K562 (cell line): ENCODE results near the gene CFAP92. TPM values are rescaled to one million over a fixed set of nuclear protein-coding genes. Genes with fewer than 3 reads are reported as not detected.

ENCODE experiments used
- ARID2 ChIP-seq: fragments of 450-650 bp; IDR thresholded peaks from 2 replicates; pipeline ENCODE4 v1.6.1; 2017; ENCODE audit warnings: antibody characterized with exemption, mild to moderate bottlenecking
- BRF1 ChIP-seq: IDR thresholded peaks from 3 replicates; pipeline ENCODE4 v1.6.1; 2011; ENCODE audit warnings: borderline replicate concordance, mild to moderate bottlenecking; ENCODE audit not compliant: insufficient read length; ENCODE audit errors: extremely low read depth
- BRF2 ChIP-seq: IDR thresholded peaks from 3 replicates; pipeline ENCODE4 v1.6.1; 2011; ENCODE audit warnings: borderline replicate concordance, mild to moderate bottlenecking; ENCODE audit not compliant: insufficient read length, insufficient read depth
- CAMTA2 ChIP-seq: fragments of 250-450 bp; sonication (Bioruptor Pico); conservative IDR thresholded peaks from 2 replicates; pipeline ENCODE4 v1.5.1; 2022
- COPS2 ChIP-seq: fragments of 450-650 bp; conservative IDR thresholded peaks from 2 replicates; pipeline ENCODE4 v1.6.1; 2016; ENCODE audit warnings: mild to moderate bottlenecking, moderate library complexity
- ESRRA ChIP-seq: fragments of 450-650 bp; IDR thresholded peaks from 2 replicates; pipeline ENCODE4 v1.6.1; 2014; ENCODE audit warnings: low read depth, mild to moderate bottlenecking, moderate library complexity, borderline replicate concordance
- EZH2 ChIP-seq: IDR thresholded peaks from 2 replicates; pipeline ENCODE4 v1.6.1; 2012; ENCODE audit warnings: low read depth, mild to moderate bottlenecking, inconsistent platforms, low read length, borderline replicate concordance
- FOXJ3 ChIP-seq: sonication (generic); formaldehyde crosslinking; IDR thresholded peaks from 2 replicates; pipeline ENCODE4 v1.4.0; 2020; ENCODE audit warnings: mild to moderate bottlenecking, missing genetic modification reagents
- HDAC1 ChIP-seq, 2 experiments: fragments of 450-650 bp; IDR thresholded peaks; 2 replicates each; pipeline ENCODE4 v1.6.1; 2016 to 2017; ENCODE audit warnings: inconsistent platforms in 1 of 2, mild to moderate bottlenecking in 1 of 2, moderate library complexity in 1 of 2
- MCM7 ChIP-seq, 2 experiments: fragments of 450-650 bp; IDR thresholded peaks; 2 replicates each; pipeline ENCODE4 v1.6.1; 2016 to 2018
- NFATC3 ChIP-seq: fragments of 450-650 bp; IDR thresholded peaks from 2 replicates; pipeline ENCODE4 v1.6.1; 2017; ENCODE audit warnings: mild to moderate bottlenecking
- POLR2A ChIP-seq: fragments of 450-650 bp; conservative IDR thresholded peaks from 2 replicates; pipeline ENCODE4 v1.6.1; 2016
- POLR2G ChIP-seq: fragments of 200-400 bp; formaldehyde crosslinking; IDR thresholded peaks from 2 replicates; pipeline ENCODE4 v1.6.1; 2017; ENCODE audit warnings: low read depth, mild to moderate bottlenecking, antibody characterized with exemption, low read length, moderate library complexity
- RFX5 ChIP-seq: IDR thresholded peaks from 2 replicates; pipeline ENCODE4 v1.6.1; 2011; ENCODE audit warnings: low read depth, mild to moderate bottlenecking, improper control_type of control experiment, low read length
- SETDB1 ChIP-seq: IDR thresholded peaks from one replicate; pipeline ENCODE4 v1.6.1; 2012; ENCODE audit warnings: low read length, control low read depth, inconsistent platforms
- SRSF7 ChIP-seq: fragments of 200-400 bp; formaldehyde crosslinking; optimal IDR thresholded peaks from 2 replicates; pipeline ENCODE3; 2017; ENCODE audit warnings: mild to moderate bottlenecking, low read depth, low read length
- TFAM ChIP-seq: fragments of 250-450 bp; sonication (Bioruptor Pico); conservative IDR thresholded peaks from 2 replicates; pipeline ENCODE4 v1.5.0; 2021; ENCODE audit warnings: mild to moderate bottlenecking, moderate library complexity
- XRCC4 ChIP-seq: IDR thresholded peaks from one replicate; pipeline ENCODE4 v1.6.1; 2011; ENCODE audit not compliant: insufficient read depth, insufficient read length; ENCODE audit errors: extremely low read depth
- ZNF184 ChIP-seq: sonication (generic); formaldehyde crosslinking; IDR thresholded peaks from 2 replicates; pipeline ENCODE4 v1.5.0; 2020; ENCODE audit warnings: missing genetic modification reagents
- ZNF436 ChIP-seq: fragments of 250-450, 450-650 bp; sonication (Bioruptor Pico); formaldehyde crosslinking; IDR thresholded peaks from 2 replicates; pipeline ENCODE4 v1.7.0; 2020; ENCODE audit warnings: mild to moderate bottlenecking
- polyA plus RNA-seq, 8 experiments: library from polyadenylated mRNA; depleted of rRNA in 4 of 8; stranded (reverse) in 5 of 8; unstranded in 3 of 8; fragments of >200 nt; fragmentation: Nextera tagmentation in 2 of 8; fragmentation: Illumina TruSeq in 1 of 8; extraction: Ambion mirVana in 2 of 8; extraction: Trizol in 1 of 8; gene quantifications; 2 replicates each; pipeline versions ENCODE4 v1.2.1 to v1.2.3, GENCODE V29; 2011 to 2014; ENCODE audit warnings: inconsistent platforms in 1 of 8, missing spikeins in 1 of 8
- total RNA-seq, 7 experiments: library from RNA; depleted of rRNA in 6 of 7; stranded (reverse); fragments of >200 nt in 6 of 7; fragmentation: Illumina TruSeq in 2 of 7; extraction: Trizol in 2 of 7; gene quantifications; 2 replicates each; pipeline versions ENCODE4 v1.2.1 to v1.2.3, GENCODE V29; 2011 to 2021; ENCODE audit warnings: low replicate concordance in 1 of 7
- TF ChIP-seq, protein P1 (sequence below): sonication (generic); formaldehyde crosslinking; IDR thresholded peaks from 2 replicates; pipeline ENCODE4 v1.8.1; 2022; ENCODE audit warnings: missing genetic modification reagents
- TF ChIP-seq, protein P2 (sequence below), 2 experiments: fragments of 450-650 bp in 1 of 2; IDR thresholded peaks; 2 replicates each; pipeline ENCODE4 v1.6.1; 2011 to 2017; ENCODE audit warnings: low read depth in 2 of 2, antibody characterized with exemption in 1 of 2, borderline replicate concordance in 1 of 2, low read length in 1 of 2, mild to moderate bottlenecking in 1 of 2, mixed read lengths in 1 of 2; ENCODE audit not compliant: control insufficient read depth in 1 of 2
- TF ChIP-seq, protein P3 (sequence below): fragments of 250-450 bp; sonication (Bioruptor Pico); IDR thresholded peaks from 2 replicates; pipeline ENCODE4 v1.4.0; 2020; ENCODE audit warnings: mild to moderate bottlenecking

CFAP92 gene
- total and polyA plus RNA-seq, 9 of the 15 experiments (the other 6 are each of a cell fraction or from before 2014, with no cell fraction given), result 0.06 to 0.62 (median 0.36) TPM

- TF ChIP-seq, protein P1, sequence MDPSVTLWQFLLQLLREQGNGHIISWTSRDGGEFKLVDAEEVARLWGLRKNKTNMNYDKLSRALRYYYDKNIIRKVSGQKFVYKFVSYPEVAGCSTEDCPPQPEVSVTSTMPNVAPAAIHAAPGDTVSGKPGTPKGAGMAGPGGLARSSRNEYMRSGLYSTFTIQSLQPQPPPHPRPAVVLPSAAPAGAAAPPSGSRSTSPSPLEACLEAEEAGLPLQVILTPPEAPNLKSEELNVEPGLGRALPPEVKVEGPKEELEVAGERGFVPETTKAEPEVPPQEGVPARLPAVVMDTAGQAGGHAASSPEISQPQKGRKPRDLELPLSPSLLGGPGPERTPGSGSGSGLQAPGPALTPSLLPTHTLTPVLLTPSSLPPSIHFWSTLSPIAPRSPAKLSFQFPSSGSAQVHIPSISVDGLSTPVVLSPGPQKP (CRISPR knock-in tag), result no peak
- TF ChIP-seq ZNF184 (CRISPR knock-in tag) (no peak), ARID2 (no peak), ESRRA (no peak), NFATC3 (no peak), BRF1 (no peak), COPS2 (no peak), MCM7 (IDR thresholded peaks at IDR 0.05) (no peak), POLR2A (peak; percentile 54; the same call in 1 of the 2 replicates), HDAC1 (IDR thresholded peaks at IDR 0.05) (no peak), XRCC4 (no peak), SETDB1 (no peak), TFAM (CRISPR knock-in tag) (no peak), FOXJ3 (no peak), ZNF436 (no peak), SRSF7 (no peak), RFX5 (no peak), BRF2 (no peak), CAMTA2 (CRISPR knock-in tag) (no peak), EZH2 (no peak), POLR2G (no peak)
- TF ChIP-seq, protein P2, sequence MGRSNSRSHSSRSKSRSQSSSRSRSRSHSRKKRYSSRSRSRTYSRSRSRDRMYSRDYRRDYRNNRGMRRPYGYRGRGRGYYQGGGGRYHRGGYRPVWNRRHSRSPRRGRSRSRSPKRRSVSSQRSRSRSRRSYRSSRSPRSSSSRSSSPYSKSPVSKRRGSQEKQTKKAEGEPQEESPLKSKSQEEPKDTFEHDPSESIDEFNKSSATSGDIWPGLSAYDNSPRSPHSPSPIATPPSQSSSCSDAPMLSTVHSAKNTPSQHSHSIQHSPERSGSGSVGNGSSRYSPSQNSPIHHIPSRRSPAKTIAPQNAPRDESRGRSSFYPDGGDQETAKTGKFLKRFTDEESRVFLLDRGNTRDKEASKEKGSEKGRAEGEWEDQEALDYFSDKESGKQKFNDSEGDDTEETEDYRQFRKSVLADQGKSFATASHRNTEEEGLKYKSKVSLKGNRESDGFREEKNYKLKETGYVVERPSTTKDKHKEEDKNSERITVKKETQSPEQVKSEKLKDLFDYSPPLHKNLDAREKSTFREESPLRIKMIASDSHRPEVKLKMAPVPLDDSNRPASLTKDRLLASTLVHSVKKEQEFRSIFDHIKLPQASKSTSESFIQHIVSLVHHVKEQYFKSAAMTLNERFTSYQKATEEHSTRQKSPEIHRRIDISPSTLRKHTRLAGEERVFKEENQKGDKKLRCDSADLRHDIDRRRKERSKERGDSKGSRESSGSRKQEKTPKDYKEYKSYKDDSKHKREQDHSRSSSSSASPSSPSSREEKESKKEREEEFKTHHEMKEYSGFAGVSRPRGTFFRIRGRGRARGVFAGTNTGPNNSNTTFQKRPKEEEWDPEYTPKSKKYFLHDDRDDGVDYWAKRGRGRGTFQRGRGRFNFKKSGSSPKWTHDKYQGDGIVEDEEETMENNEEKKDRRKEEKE (IDR thresholded peaks at IDR 0.05; ENCODE audit: borderline replicate concordance in 1 of 2, control insufficient read depth in 1 of 2, low read depth in 2 of 2, low read length in 1 of 2), result no peak
- TF ChIP-seq, protein P3, sequence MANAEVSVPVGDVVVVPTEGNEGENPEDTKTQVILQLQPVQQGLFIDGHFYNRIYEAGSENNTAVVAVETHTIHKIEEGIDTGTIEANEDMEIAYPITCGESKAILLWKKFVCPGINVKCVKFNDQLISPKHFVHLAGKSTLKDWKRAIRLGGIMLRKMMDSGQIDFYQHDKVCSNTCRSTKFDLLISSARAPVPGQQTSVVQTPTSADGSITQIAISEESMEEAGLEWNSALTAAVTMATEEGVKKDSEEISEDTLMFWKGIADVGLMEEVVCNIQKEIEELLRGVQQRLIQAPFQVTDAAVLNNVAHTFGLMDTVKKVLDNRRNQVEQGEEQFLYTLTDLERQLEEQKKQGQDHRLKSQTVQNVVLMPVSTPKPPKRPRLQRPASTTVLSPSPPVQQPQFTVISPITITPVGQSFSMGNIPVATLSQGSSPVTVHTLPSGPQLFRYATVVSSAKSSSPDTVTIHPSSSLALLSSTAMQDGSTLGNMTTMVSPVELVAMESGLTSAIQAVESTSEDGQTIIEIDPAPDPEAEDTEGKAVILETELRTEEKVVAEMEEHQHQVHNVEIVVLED, result no peak
Observed at GRCh38 chr3:129022114-129023007, 28.5 kb upstream of the CFAP92 start (continued).
